Natural killer cell (primary cell): ENCODE results near the gene MYZAP. TPM values are rescaled to one million over a fixed set of nuclear protein-coding genes. Genes with fewer than 3 reads are reported as not detected.
A peak's percentile ranks its signal among the peaks of the same experiment; 100 is the strongest.

ENCODE experiments used
- ATAC-seq, 3 donors: fragments of 150-1000 bp in 2 of 3; fragments of 200-7000 bp in 1 of 3; cut with Tn5 transposase; 1 replicate in 1 of 3; 2 replicates in 2 of 3; pipeline ENCODE4 v1.10.0; 2021; ENCODE audit warnings: mild to moderate bottlenecking in 2 of 3, moderate library complexity in 2 of 3
- DNase-seq, 2 donors: peaks; one replicate each; pipeline versions ENCODE4 v3.0.0 to v3.0.0-alpha.2; 2013 to 2021; ENCODE audit warnings: mixed read lengths in 1 of 2
- H3K27ac ChIP-seq: one replicate; pipeline ENCODE4 v1.5.1; 2013; ENCODE audit warnings: mild to moderate bottlenecking, low read length
- H3K27me3 ChIP-seq: one replicate; pipeline ENCODE4 v1.6.1; 2013; ENCODE audit warnings: low read length; ENCODE audit not compliant: control insufficient read depth, insufficient read depth
- H3K36me3 ChIP-seq: one replicate; pipeline ENCODE4 v1.6.1; 2013; ENCODE audit warnings: low read length; ENCODE audit not compliant: control insufficient read depth, insufficient read depth
- H3K4me1 ChIP-seq: one replicate; pipeline ENCODE4 v1.6.1; 2013; ENCODE audit warnings: low read length; ENCODE audit not compliant: control insufficient read depth, insufficient read depth
- H3K4me3 ChIP-seq: one replicate; pipeline ENCODE4 v1.5.1; 2013; ENCODE audit warnings: low read length
- H3K9me3 ChIP-seq: one replicate; pipeline ENCODE4 v1.6.1; 2013; ENCODE audit warnings: low read length; ENCODE audit not compliant: control insufficient read depth, insufficient read depth
- H3K27ac Mint-ChIP-seq, 2 donors: one replicate each; pipeline ENCODE4 v1.8.0; 2022; ENCODE audit warnings: mild to moderate bottlenecking in 2 of 2, mixed read lengths in 2 of 2, moderate library complexity in 1 of 2
- H3K27me3 Mint-ChIP-seq, 2 donors: one replicate each; pipeline ENCODE4 v1.8.0; 2022; ENCODE audit warnings: low read depth in 2 of 2, mixed read lengths in 2 of 2
- H3K36me3 Mint-ChIP-seq: one replicate; pipeline ENCODE4 v1.8.0; 2022; ENCODE audit warnings: mixed read lengths
- H3K4me1 Mint-ChIP-seq, 2 donors: one replicate each; pipeline ENCODE4 v1.8.0; 2022; ENCODE audit warnings: mixed read lengths in 2 of 2
- H3K4me3 Mint-ChIP-seq: one replicate; pipeline ENCODE4 v1.8.0; 2022; ENCODE audit warnings: mild to moderate bottlenecking, moderate library complexity, mixed read lengths
- H3K9me3 Mint-ChIP-seq, 2 donors: one replicate each; pipeline ENCODE4 v1.8.0; 2022; ENCODE audit warnings: mixed read lengths in 2 of 2
- WGBS: methylation state at CpG from one replicate; pipeline ENCODE4 v1.1.7; 2013; ENCODE audit warnings: missing lambda C conversion rate; ENCODE audit not compliant: insufficient coverage; 5-methylcytosine and 5-hydroxymethylcytosine counted together
- intact Hi-C: fragments of 100-400 bp; cut with micrococcal nuclease; formaldehyde crosslinking; loops from one replicate; pipeline ENCODE4 v1.14.2; 2022
- total RNA-seq, 4 donors: library from RNA; stranded (reverse); fragments of 120-200 nt in 1 of 4; gene quantifications; one replicate each; pipeline versions ENCODE4 v1.2.3 to v1.2.4, GENCODE V29; 2013 to 2022
- TF ChIP-seq, protein P1 (sequence below): fragments of 200-600 bp; IDR thresholded peaks from one replicate; pipeline ENCODE4 v1.8.0; 2022; ENCODE audit warnings: antibody characterized with exemption

Gene MYZAP
- total RNA-seq, 3 donors from 2014 or later (not counting 1 experiment from before 2014, with no cell fraction given): not detected

- TF ChIP-seq, protein P1, sequence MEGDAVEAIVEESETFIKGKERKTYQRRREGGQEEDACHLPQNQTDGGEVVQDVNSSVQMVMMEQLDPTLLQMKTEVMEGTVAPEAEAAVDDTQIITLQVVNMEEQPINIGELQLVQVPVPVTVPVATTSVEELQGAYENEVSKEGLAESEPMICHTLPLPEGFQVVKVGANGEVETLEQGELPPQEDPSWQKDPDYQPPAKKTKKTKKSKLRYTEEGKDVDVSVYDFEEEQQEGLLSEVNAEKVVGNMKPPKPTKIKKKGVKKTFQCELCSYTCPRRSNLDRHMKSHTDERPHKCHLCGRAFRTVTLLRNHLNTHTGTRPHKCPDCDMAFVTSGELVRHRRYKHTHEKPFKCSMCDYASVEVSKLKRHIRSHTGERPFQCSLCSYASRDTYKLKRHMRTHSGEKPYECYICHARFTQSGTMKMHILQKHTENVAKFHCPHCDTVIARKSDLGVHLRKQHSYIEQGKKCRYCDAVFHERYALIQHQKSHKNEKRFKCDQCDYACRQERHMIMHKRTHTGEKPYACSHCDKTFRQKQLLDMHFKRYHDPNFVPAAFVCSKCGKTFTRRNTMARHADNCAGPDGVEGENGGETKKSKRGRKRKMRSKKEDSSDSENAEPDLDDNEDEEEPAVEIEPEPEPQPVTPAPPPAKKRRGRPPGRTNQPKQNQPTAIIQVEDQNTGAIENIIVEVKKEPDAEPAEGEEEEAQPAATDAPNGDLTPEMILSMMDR: no peak
Measured at GRCh38 chr15:57556040-57556439, 35.7 kb upstream of the MYZAP start.

DNA sequence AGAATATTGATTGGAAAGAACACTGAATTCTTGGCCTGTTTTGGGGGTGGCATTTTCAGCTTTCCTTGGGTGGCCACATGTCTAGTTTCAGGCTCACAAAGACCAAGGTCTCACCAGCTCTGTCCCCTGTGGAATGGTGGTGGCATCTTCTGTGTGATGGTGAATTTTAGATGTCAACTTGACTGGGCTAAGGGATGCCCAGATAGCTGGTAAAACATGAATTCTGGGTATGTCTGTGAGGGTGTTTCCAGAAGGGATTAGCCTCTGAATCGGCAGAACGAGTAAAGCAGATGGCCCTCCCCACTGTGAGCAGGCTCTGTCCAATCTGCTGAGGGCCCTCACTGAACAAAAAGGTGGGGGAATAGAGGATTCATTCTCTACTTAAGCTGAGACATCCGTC lies 34.4 kb upstream of the MYZAP start:
- Mint-ChIP-seq H3K27ac (no peak overlapping the region), H3K27me3 (peaks cover 9 to 39% of the 10 kb centered on the region in 2 donors), H3K36me3 (no peaks in the 10 kb centered on the region), H3K4me3 (no peak overlapping the region), H3K4me1 (peaks cover 5% of the 10 kb centered on the region in 2 donors), H3K9me3 (no peaks in the 10 kb centered on the region)
- no peak overlapping the region for H3K4me3 ChIP-seq
- H3K27me3 ChIP-seq: no peaks in the 10 kb centered on the region
- H3K36me3 ChIP-seq: no peaks in the 10 kb centered on the region
- H3K4me1 ChIP-seq: peaks cover 5% of the 10 kb centered on the region
- no peak for ATAC-seq
- no peak for DNase-seq
- WGBS: 100% methylated on average over 3 of the region's 3 CpGs
- intact Hi-C loops: no loop called here
- TF ChIP-seq, protein P1: no peak
- H3K9me3 ChIP-seq: no peaks in the 10 kb centered on the region
- no peak overlapping the region for H3K27ac ChIP-seq

More at GRCh38 chr15:57556040-57556439, 35.7 kb upstream of the MYZAP start:
- H3K4me3 Mint-ChIP-seq: no peak overlapping the region
- DNase-seq: no peak
- H3K27ac Mint-ChIP-seq: no peak overlapping the region
- no peak for ATAC-seq
- no peaks in the 10 kb centered on the region for H3K9me3 Mint-ChIP-seq
- H3K9me3 ChIP-seq: no peaks in the 10 kb centered on the region
- intact Hi-C loops: no loop called here
- peaks cover 0 to 1% of the 10 kb centered on the region in 2 donors for H3K4me1 Mint-ChIP-seq
- no peak overlapping the region for H3K4me3 ChIP-seq
- WGBS: 94% methylated on average over 9 of the region's 9 CpGs
- peaks cover 9 to 32% of the 10 kb centered on the region in 2 donors for H3K27me3 Mint-ChIP-seq
- no peaks in the 10 kb centered on the region for H3K36me3 ChIP-seq
- no peak overlapping the region for H3K27ac ChIP-seq
- H3K27me3 ChIP-seq: no peaks in the 10 kb centered on the region
- H3K4me1 ChIP-seq: peaks cover under 1% of the 10 kb centered on the region
- no peaks in the 10 kb centered on the region for H3K36me3 Mint-ChIP-seq

DNA sequence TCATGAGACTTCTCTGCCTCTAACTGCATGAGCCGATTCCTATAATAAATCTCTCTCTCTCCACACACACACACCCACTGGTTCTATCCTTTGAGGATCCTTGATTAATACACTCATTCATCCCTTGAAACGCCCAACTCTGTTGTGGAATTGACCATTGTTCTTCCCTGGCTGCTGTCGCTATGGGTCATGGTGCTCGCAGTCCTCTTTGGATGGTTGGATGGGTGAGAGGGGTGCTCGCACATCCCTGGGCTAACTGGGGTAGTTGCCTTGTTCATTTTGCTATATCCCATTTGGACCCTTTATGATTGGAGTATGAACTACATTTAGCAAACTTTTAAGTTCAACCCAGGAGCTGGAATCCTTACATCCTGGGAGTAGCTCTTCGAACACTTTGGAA lies 33.9 kb upstream of the MYZAP start:
- peaks cover 13 to 39% of the 10 kb centered on the region in 2 donors for H3K27me3 Mint-ChIP-seq
- Histone ChIP-seq H3K4me1 (peaks cover 5% of the 10 kb centered on the region), H3K4me3 (no peak overlapping the region), H3K9me3 (no peaks in the 10 kb centered on the region), H3K36me3 (no peaks in the 10 kb centered on the region), H3K27me3 (no peaks in the 10 kb centered on the region), H3K27ac (no peak overlapping the region)
- 85% methylated on average over 6 of the region's 6 CpGs for WGBS
- DNase-seq (no peak), ATAC-seq (no peak)
- no peak overlapping the region for H3K4me3 Mint-ChIP-seq
- H3K36me3 Mint-ChIP-seq: no peaks in the 10 kb centered on the region
- peaks cover 5% of the 10 kb centered on the region in 2 donors for H3K4me1 Mint-ChIP-seq
- no peaks in the 10 kb centered on the region for H3K9me3 Mint-ChIP-seq
- TF ChIP-seq, protein P1: no peak
- H3K27ac Mint-ChIP-seq: no peak overlapping the region
- intact Hi-C loops: no loop called here

GRCh38 chr15:57559875-57560274 lies 31.8 kb upstream of the MYZAP start:
- TF ChIP-seq, protein P1: peak; percentile 78
- Mint-ChIP-seq H3K9me3 (no peaks in the 10 kb centered on the region), H3K36me3 (no peaks in the 10 kb centered on the region), H3K27me3 (peaks cover 13 to 45% of the 10 kb centered on the region in 2 donors), H3K4me3 (no peak overlapping the region), H3K4me1 (peaks cover 5% of the 10 kb centered on the region in 2 donors), H3K27ac (no peak overlapping the region)
- Histone ChIP-seq H3K9me3 (no peaks in the 10 kb centered on the region), H3K27me3 (no peaks in the 10 kb centered on the region), H3K27ac (no peak overlapping the region), H3K4me1 (peaks cover 5% of the 10 kb centered on the region), H3K36me3 (no peaks in the 10 kb centered on the region), H3K4me3 (no peak overlapping the region)
- WGBS: 22% methylated on average over 5 of the region's 5 CpGs
- intact Hi-C loops: loop anchor here (5.0 to 10.0 kb wide), 2 partner anchors 305 to 1967 kb away; no protein-coding TSS in a partner anchor
- ATAC-seq (peak in 2 of 3 donors; percentile 47 to 61), DNase-seq (peak; percentile 49 to 76)
